Spleen (tissue), 11 donors: Measurements from ENCODE around the gene NXPE3. TPM values are rescaled to one million over a fixed set of nuclear protein-coding genes. Genes with fewer than 3 reads are reported as not detected.

Source experiments
- DNase-seq: peaks from one replicate; pipeline ENCODE4 v3.0.0-alpha.2; 2020
- H3K27ac ChIP-seq, 8 donors: fragments of 200-600 bp; sonication (generic) in 7 of 8; 1 replicate in 4 of 8; 2 replicates in 4 of 8; pipeline versions ENCODE4 v1.5.0 to v1.8.0; 2016 to 2021; ENCODE audit warnings: inconsistent platforms in 4 of 8, mild to moderate bottlenecking in 4 of 8, moderate library complexity in 1 of 8
- H3K27me3 ChIP-seq, 7 donors: fragments of 200-600 bp; sonication (generic) in 6 of 7; replicated peaks in 1 of 7; 1 replicate in 4 of 7; 2 replicates in 3 of 7; pipeline versions ENCODE4 v1.5.0 to v1.8.0; 2016 to 2021; ENCODE audit warnings: inconsistent platforms in 3 of 7, mild to moderate bottlenecking in 1 of 7
- H3K36me3 ChIP-seq, 6 donors: fragments of 200-600 bp; sonication (generic) in 5 of 6; 1 replicate in 4 of 6; 2 replicates in 2 of 6; pipeline versions ENCODE4 v1.5.0 to v1.8.0; 2016 to 2021; ENCODE audit warnings: inconsistent platforms in 2 of 6
- H3K4me1 ChIP-seq, 6 donors: fragments of 200-600 bp; sonication (generic) in 5 of 6; 1 replicate in 3 of 6; 2 replicates in 3 of 6; pipeline versions ENCODE4 v1.5.0 to v1.8.0; 2016 to 2021; ENCODE audit warnings: inconsistent platforms in 3 of 6
- H3K4me3 ChIP-seq, 8 donors: fragments of 200-600 bp; sonication (generic) in 7 of 8; 1 replicate in 4 of 8; 2 replicates in 4 of 8; pipeline versions ENCODE4 v1.5.0 to v1.8.0; 2016 to 2021; ENCODE audit warnings: inconsistent platforms in 4 of 8, mild to moderate bottlenecking in 4 of 8, moderate library complexity in 2 of 8
- H3K9me3 ChIP-seq, 8 donors: fragments of 200-600 bp; sonication (generic) in 7 of 8; 1 replicate in 4 of 8; 2 replicates in 4 of 8; pipeline versions ENCODE4 v1.5.0 to v1.8.0; 2016 to 2021; ENCODE audit warnings: inconsistent platforms in 4 of 8
- POLR2A ChIP-seq, 3 donors: fragments of 450-650 bp; IDR thresholded peaks; one replicate each; pipeline ENCODE4 v1.5.1; 2017; ENCODE audit warnings: antibody characterized with exemption in 3 of 3, mild to moderate bottlenecking in 1 of 3
- POLR2AphosphoS5 ChIP-seq, 3 donors: sonication (generic); formaldehyde crosslinking; IDR thresholded peaks; one replicate each; pipeline ENCODE4 v1.5.1; 2017; ENCODE audit warnings: antibody characterized with exemption in 3 of 3
- WGBS, 5 donors: extraction: QIAGEN DNeasy Blood & Tissue Kit in 3 of 5; methylation state at CpG; one replicate each; pipeline versions ENCODE4 v1.1.5 to v1.1.7; 2013 to 2018; 5-methylcytosine and 5-hydroxymethylcytosine counted together
- intact Hi-C: fragments of 100-400 bp; cut with DNase I; formaldehyde crosslinking; loops from one replicate; pipeline ENCODE4 v1.15.0; 2023; ENCODE audit warnings: low total_unique reads
- polyA plus RNA-seq, 3 donors: library from polyadenylated mRNA; stranded (reverse); fragments of 200-250 nt; gene quantifications; one replicate each; pipeline ENCODE4 v1.2.1, GENCODE V29; 2013
- total RNA-seq, 7 donors: library from RNA; depleted of rRNA in 3 of 7; stranded (reverse); fragments of >200 nt in 3 of 7; fragmentation: NEBNext Ultra II Directional in 4 of 7; extraction: Animal tissue kit (Norgen Biotek cat#: 25700) in 4 of 7; gene quantifications; one replicate each; pipeline versions ENCODE4 v1.1.0 to v1.2.1, GENCODE V29; 2016 to 2021
- TF ChIP-seq, protein P1 (sequence below), 11 experiments: fragments of 200-600 bp in 7 of 11; fragments of 450-650 bp in 4 of 11; sonication (generic) in 4 of 11; IDR thresholded peaks in 8 of 11; conservative IDR thresholded peaks in 3 of 11; 1 replicate in 7 of 11; 2 replicates in 4 of 11; pipeline versions ENCODE4 v1.4.0 to v1.8.0; 2016 to 2021; ENCODE audit warnings: antibody characterized with exemption in 11 of 11, inconsistent platforms in 4 of 11, mild to moderate bottlenecking in 1 of 11
- donor health status: healthy with polysubstance abuse.
- donor health status: DM: no; HTN: no; CAD: no; lungs with moderate emphysema.
- donor health status: DM: no; HTN: no; CAD: no.
- donor health status: Bipolar disorder and iron deficiency.
- donor health status: healthy.
- donor health status: DM: no; HTN: no; CAD: no.
- donor health status: DM: yes; HTN: yes; CAD: no.

NXPE3 gene
- total and polyA plus RNA-seq, 10 donors: 6.9 to 39.1 (median 25.5) TPM

DNA sequence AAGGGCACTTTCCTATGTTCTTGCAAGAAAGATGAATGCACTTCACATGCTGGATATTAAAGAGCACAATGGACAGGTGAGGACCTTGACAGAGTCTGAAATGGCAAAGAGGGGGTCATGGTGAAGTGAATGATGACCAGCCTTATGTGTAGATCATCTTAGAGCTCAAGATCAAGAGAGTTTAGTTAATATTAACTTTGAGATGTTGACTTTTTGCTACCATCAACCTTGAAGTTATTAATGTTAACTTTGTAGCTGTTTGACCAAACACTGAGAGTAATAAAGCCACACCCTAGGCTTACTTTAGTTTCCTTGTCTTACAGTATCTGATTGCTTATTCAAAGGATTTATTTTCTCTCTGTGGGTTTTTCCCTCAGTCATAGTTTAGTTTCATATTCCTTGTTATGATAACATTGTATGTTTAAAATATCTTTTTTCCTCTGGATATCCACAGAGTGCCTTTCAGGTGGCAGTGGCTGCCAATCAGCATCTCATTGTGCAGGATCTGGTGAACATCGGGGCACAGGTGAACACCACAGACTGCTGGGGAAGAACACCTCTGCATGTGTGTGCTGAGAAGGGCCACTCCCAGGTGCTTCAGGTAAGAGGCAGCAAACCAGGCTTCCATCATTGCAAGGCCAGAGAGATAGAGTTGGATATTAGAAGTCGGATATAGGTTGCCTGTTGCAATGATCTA, 75.7 kb downstream of the NXPE3 start:
- intact Hi-C loops: no loop called here
- WGBS, 5 donors: 91 to 97% (median 94%) methylated on average over 2 of the region's 2 CpGs
- H3K9me3 ChIP-seq: no peaks in the 10 kb centered on the region
- peak overlapping the region in 3 of 8 donors; percentile 99 to 100 (median 99) for H3K27ac ChIP-seq
- H3K4me3 ChIP-seq: no peak overlapping the region
- peaks cover 15 to 81% (median 78%) of the 10 kb centered on the region in 6 donors for H3K36me3 ChIP-seq
- no peak for DNase-seq
- no peaks in the 10 kb centered on the region for H3K27me3 ChIP-seq
- H3K4me1 ChIP-seq: peaks cover 15 to 92% (median 57%) of the 10 kb centered on the region in 6 donors
- TF ChIP-seq POLR2A (IDR thresholded peaks at IDR 0.05) (no peak), POLR2AphosphoS5 (IDR thresholded peaks at IDR 0.05) (peak in 1 of 3 donors; percentile 65)
- TF ChIP-seq, protein P1, sequence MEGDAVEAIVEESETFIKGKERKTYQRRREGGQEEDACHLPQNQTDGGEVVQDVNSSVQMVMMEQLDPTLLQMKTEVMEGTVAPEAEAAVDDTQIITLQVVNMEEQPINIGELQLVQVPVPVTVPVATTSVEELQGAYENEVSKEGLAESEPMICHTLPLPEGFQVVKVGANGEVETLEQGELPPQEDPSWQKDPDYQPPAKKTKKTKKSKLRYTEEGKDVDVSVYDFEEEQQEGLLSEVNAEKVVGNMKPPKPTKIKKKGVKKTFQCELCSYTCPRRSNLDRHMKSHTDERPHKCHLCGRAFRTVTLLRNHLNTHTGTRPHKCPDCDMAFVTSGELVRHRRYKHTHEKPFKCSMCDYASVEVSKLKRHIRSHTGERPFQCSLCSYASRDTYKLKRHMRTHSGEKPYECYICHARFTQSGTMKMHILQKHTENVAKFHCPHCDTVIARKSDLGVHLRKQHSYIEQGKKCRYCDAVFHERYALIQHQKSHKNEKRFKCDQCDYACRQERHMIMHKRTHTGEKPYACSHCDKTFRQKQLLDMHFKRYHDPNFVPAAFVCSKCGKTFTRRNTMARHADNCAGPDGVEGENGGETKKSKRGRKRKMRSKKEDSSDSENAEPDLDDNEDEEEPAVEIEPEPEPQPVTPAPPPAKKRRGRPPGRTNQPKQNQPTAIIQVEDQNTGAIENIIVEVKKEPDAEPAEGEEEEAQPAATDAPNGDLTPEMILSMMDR (IDR thresholded peaks at IDR 0.05 in 8 of 11, conservative IDR thresholded peaks at IDR 0.05 in 3 of 11): no peak

DNA sequence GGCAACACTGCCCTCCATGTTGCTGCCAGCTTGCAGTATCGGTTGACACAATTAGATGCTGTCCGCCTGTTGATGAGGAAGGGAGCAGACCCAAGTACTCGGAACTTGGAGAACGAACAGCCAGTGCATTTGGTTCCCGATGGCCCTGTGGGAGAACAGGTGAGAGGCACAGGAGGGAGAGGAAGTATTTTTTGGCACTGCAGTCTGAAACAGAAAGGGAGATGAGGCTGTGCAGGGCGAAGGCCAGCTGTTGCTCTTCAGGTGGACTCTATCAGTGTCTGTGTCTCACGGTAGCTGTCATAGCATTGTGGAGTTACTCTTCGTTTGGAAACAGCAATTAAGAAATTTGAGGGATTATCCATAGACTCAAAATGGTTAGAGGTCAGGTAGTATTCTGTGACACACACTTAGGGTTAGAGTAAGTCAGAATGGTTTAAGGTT, 78.3 kb downstream of the NXPE3 start:
- H3K27ac ChIP-seq: peak overlapping the region in 4 of 8 donors; percentile 12 to 51 (median 23)
- no peaks in the 10 kb centered on the region for H3K27me3 ChIP-seq
- H3K9me3 ChIP-seq: no peaks in the 10 kb centered on the region
- H3K36me3 ChIP-seq: peaks cover 16 to 100% (median 94%) of the 10 kb centered on the region in 6 donors
- peak overlapping the region in 1 of 8 donors; percentile 2 for H3K4me3 ChIP-seq
- 90 to 95% (median 91%) methylated on average over 8 of the region's 8 CpGs for WGBS, 5 donors
- no peak for DNase-seq
- TF ChIP-seq POLR2A (IDR thresholded peaks at IDR 0.05) (no peak), POLR2AphosphoS5 (IDR thresholded peaks at IDR 0.05) (peak in 2 of 3 donors; percentile 40 to 75)
- peaks cover 4 to 98% (median 54%) of the 10 kb centered on the region in 6 donors for H3K4me1 ChIP-seq
- intact Hi-C loops: no loop called here

DNA sequence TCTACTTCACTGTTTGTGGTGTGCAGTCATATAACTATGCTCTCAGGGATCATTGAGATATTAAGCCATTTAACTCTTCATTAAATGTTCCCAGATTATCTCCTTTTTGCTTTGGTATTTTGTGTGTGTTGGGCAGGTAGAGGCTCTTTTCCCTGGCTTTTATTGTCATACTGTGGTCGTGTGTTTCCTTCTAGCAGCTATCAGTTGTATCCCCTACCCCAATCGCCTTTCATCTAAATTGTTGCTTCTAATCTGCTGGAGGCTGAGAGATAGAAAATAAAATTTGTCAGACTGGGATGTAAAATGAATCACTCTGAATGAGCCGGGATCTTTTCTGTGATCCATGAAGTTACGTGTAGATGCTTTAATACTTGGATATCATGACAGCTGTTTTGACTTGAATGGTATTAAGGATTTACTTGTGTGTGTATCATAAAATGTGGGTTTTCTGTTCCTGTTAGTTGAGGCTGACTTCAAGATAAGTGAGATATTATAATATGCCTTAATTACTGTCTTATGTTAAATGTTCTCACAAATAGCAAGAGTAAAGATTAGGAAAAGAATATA, 79.5 kb downstream of the NXPE3 start:
- no peaks in the 10 kb centered on the region for H3K27me3 ChIP-seq
- no peak for DNase-seq
- no peaks in the 10 kb centered on the region for H3K9me3 ChIP-seq
- no peak overlapping the region for H3K27ac ChIP-seq
- peaks cover 13 to 97% (median 81%) of the 10 kb centered on the region in 6 donors for H3K36me3 ChIP-seq
- WGBS, 5 donors: 88 to 96% (median 92%) methylated on average over 4 of the region's 4 CpGs
- no peak overlapping the region for H3K4me3 ChIP-seq
- H3K4me1 ChIP-seq: peaks cover under 1 to 94% (median 41%) of the 10 kb centered on the region in 6 donors
- intact Hi-C loops: no loop called here
- TF ChIP-seq POLR2A (IDR thresholded peaks at IDR 0.05): no peak
- TF ChIP-seq, protein P1 (IDR thresholded peaks at IDR 0.05 in 8 of 11, conservative IDR thresholded peaks at IDR 0.05 in 3 of 11): no peak
- no peak for TF ChIP-seq POLR2AphosphoS5 (IDR thresholded peaks at IDR 0.05)

DNA sequence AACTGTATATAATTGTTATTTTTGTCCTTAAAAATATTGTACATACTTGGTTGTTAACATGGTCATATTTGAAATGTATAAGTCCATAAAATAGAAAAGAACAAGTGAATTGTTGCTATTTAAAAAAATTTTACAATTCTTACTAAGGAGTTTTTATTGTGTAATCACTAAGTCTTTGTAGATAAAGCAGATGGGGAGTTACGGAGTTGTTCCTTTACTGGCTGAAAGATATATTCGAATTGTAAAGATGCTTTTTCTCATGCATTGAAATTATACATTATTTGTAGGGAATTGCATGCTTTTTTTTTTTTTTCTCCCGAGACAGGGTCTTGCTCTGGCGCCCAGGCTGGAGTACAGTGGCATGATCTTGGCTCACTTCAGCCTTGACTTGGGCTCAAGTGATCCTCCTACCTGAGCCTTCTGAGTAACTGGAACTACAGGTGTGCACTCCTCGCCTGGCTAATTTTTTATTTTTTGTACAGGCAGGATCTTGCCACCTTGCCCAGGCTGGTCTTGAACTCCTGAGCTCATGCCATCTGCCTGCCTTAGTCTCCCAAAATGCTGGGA, 81.0 kb downstream of the NXPE3 start:
- Histone ChIP-seq H3K4me3 (no peak overlapping the region), H3K36me3 (peaks cover 13 to 83% (median 68%) of the 10 kb centered on the region in 6 donors), H3K9me3 (no peaks in the 10 kb centered on the region), H3K27me3 (no peaks in the 10 kb centered on the region), H3K4me1 (peaks cover 0 to 83% (median 31%) of the 10 kb centered on the region in 6 donors), H3K27ac (no peak overlapping the region)
- no peak for DNase-seq
- intact Hi-C loops: no loop called here
- 94 to 97% (median 96%) methylated on average over 5 of the region's 5 CpGs for WGBS, 5 donors
- TF ChIP-seq POLR2A (IDR thresholded peaks at IDR 0.05): no peak
- peak in 2 of 3 donors; percentile 17 to 60 for TF ChIP-seq POLR2AphosphoS5 (IDR thresholded peaks at IDR 0.05)
